Neural cell (in vitro differentiated cells): ENCODE results near the gene ARHGEF4. TPM values are rescaled to one million over a fixed set of nuclear protein-coding genes. Genes with fewer than 3 reads are reported as not detected.

Experiments
- H2AFZ ChIP-seq: fragments of 200-600, 300-800 bp; sonication (generic), shearing (Covaris generic); 2 replicates; pipeline ENCODE4 v1.6.0; 2014; ENCODE audit warnings: low read depth, mild to moderate bottlenecking, antibody characterized with exemption, low read length, moderate library complexity
- H3F3A ChIP-seq: fragments of 200-600 bp; shearing (Covaris generic); 2 replicates; pipeline ENCODE4 v1.6.1; 2016; ENCODE audit warnings: mild to moderate bottlenecking, moderate library complexity, mixed read lengths, antibody characterized with exemption, low read length; ENCODE audit not compliant: insufficient read depth, poor library complexity, severe bottlenecking
- H3K27ac ChIP-seq: fragments of 200-600, 300-800 bp; sonication (generic), shearing (Covaris generic); 2 replicates; pipeline ENCODE4 v1.5.1; 2014; ENCODE audit warnings: mild to moderate bottlenecking, low read length, moderate library complexity
- H3K27me3 ChIP-seq: fragments of 300-800, 200-600 bp; sonication (generic), shearing (Covaris generic); 2 replicates; pipeline ENCODE4 v1.6.0; 2014; ENCODE audit warnings: mild to moderate bottlenecking, low read depth, low read length, moderate library complexity; ENCODE audit not compliant: insufficient read depth
- H3K36me3 ChIP-seq: fragments of 300-800, 200-600 bp; sonication (generic), shearing (Covaris generic); 2 replicates; pipeline ENCODE4 v1.5.1; 2014; ENCODE audit warnings: mild to moderate bottlenecking, antibody characterized with exemption, low read length, moderate library complexity; ENCODE audit not compliant: insufficient read depth
- H3K4me2 ChIP-seq: fragments of 300-800, 200-600 bp; sonication (generic), shearing (Covaris generic); 2 replicates; pipeline ENCODE4 v1.6.0; 2014; ENCODE audit warnings: mild to moderate bottlenecking, low read length
- H3K4me3 ChIP-seq: fragments of 300-800, 200-600 bp; sonication (generic), shearing (Covaris generic); 2 replicates; pipeline ENCODE4 v1.5.1; 2014; ENCODE audit warnings: mild to moderate bottlenecking, low read length, moderate library complexity
- H3K79me2 ChIP-seq: fragments of 200-600 bp; shearing (Covaris generic); replicated peaks from 2 replicates; pipeline ENCODE4 v1.6.0; 2014; ENCODE audit warnings: mild to moderate bottlenecking, low read length, moderate library complexity; ENCODE audit not compliant: insufficient read depth
- H3K9ac ChIP-seq: fragments of 300-800, 200-600 bp; sonication (generic), shearing (Covaris generic); 2 replicates; pipeline ENCODE4 v1.6.1; 2016; ENCODE audit warnings: mild to moderate bottlenecking, low read length, mixed read lengths
- H3K9me2 ChIP-seq: fragments of 200-600 bp; shearing (Covaris generic); 2 replicates; pipeline ENCODE4 v1.6.1; 2016; ENCODE audit warnings: mild to moderate bottlenecking, low read length, mixed read lengths; ENCODE audit not compliant: insufficient read depth
- H3K9me3 ChIP-seq: fragments of 200-600, 300-800 bp; sonication (generic), shearing (Covaris generic); 2 replicates; pipeline ENCODE4 v1.6.1; 2016; ENCODE audit warnings: mild to moderate bottlenecking, mixed run types, low read length, moderate library complexity, mixed read lengths
- H4K20me1 ChIP-seq: fragments of 200-600 bp; shearing (Covaris generic); 2 replicates; pipeline ENCODE4 v1.6.1; 2016; ENCODE audit warnings: mild to moderate bottlenecking, mixed run types; ENCODE audit not compliant: insufficient read depth
- CTCF ChIP-seq: fragments of 450-650 bp; IDR thresholded peaks from 2 replicates; pipeline ENCODE4 v1.5.1; 2014; ENCODE audit warnings: antibody characterized with exemption, mild to moderate bottlenecking, moderate library complexity; ENCODE audit not compliant: poor library complexity, severe bottlenecking
- EP300 ChIP-seq: fragments of 450-650 bp; conservative IDR thresholded peaks from 2 replicates; pipeline ENCODE4 v1.6.1; 2014; ENCODE audit warnings: antibody characterized with exemption, mild to moderate bottlenecking, moderate library complexity; ENCODE audit not compliant: poor library complexity, severe bottlenecking
- EZH2 ChIP-seq: fragments of 200-600, 300-800 bp; shearing (Covaris generic), sonication (generic); IDR thresholded peaks from 2 replicates; pipeline ENCODE4 v1.6.1; 2014; ENCODE audit warnings: antibody characterized with exemption, low read length, borderline replicate concordance, mild to moderate bottlenecking; ENCODE audit not compliant: insufficient read depth, poor library complexity, severe bottlenecking
- MXI1 ChIP-seq: fragments of 450-650 bp; conservative IDR thresholded peaks from 2 replicates; pipeline ENCODE4 v1.6.1; 2014; ENCODE audit warnings: antibody characterized with exemption, mild to moderate bottlenecking; ENCODE audit not compliant: poor library complexity, severe bottlenecking
- RAD21 ChIP-seq: fragments of 450-650 bp; conservative IDR thresholded peaks from 2 replicates; pipeline ENCODE4 v1.6.1; 2014; ENCODE audit warnings: antibody characterized with exemption, mild to moderate bottlenecking, moderate library complexity
- REST ChIP-seq: IDR thresholded peaks from 2 replicates; pipeline ENCODE4 v1.6.1; 2012; ENCODE audit warnings: borderline replicate concordance
- SMC3 ChIP-seq: fragments of 450-650 bp; conservative IDR thresholded peaks from 2 replicates; pipeline ENCODE4 v1.6.1; 2014; ENCODE audit warnings: antibody characterized with exemption, mild to moderate bottlenecking, moderate library complexity; ENCODE audit not compliant: poor library complexity
- TAF1 ChIP-seq: IDR thresholded peaks from 2 replicates; pipeline ENCODE4 v1.6.1; 2012; ENCODE audit warnings: low read depth
- polyA plus RNA-seq: library from polyadenylated mRNA; depleted of rRNA; stranded (reverse); fragments of >200 nt; gene quantifications from 2 replicates; pipeline ENCODE4 v1.2.3, GENCODE V29; 2014

The ARHGEF4 gene
- polyA plus RNA-seq, 1 donor from 2014 or later, result 45.9 TPM

GRCh38 chr2:130882991-130883390 is 46.3 kb downstream of the ARHGEF4 start:
- H3K4me2 ChIP-seq, result no peak overlapping the region
- no peaks in the 10 kb centered on the region for H3K79me2 ChIP-seq
- no peaks in the 10 kb centered on the region for H3K36me3 ChIP-seq
- H3K27me3 ChIP-seq, result no peaks in the 10 kb centered on the region
- H3K4me3 ChIP-seq, result no peak overlapping the region
- no peaks in the 10 kb centered on the region for H3F3A ChIP-seq
- no peaks in the 10 kb centered on the region for H3K9me3 ChIP-seq
- TF ChIP-seq TAF1 (no peak), EZH2 (no peak), REST (no peak)
- H4K20me1 ChIP-seq, result no peaks in the 10 kb centered on the region
- H3K9me2 ChIP-seq, result no peaks in the 10 kb centered on the region
- no peak overlapping the region for H2AFZ ChIP-seq
- no peak overlapping the region for H3K27ac ChIP-seq
- H3K9ac ChIP-seq, result no peak overlapping the region

- H3K9ac ChIP-seq, result no peak overlapping the region
- no peak overlapping the region for H2AFZ ChIP-seq
- H3K27me3 ChIP-seq, result no peaks in the 10 kb centered on the region
- no peaks in the 10 kb centered on the region for H4K20me1 ChIP-seq
- H3K4me3 ChIP-seq, result no peak overlapping the region
- no peak overlapping the region for H3K4me2 ChIP-seq
- no peaks in the 10 kb centered on the region for H3F3A ChIP-seq
- H3K9me3 ChIP-seq, result no peaks in the 10 kb centered on the region
- H3K27ac ChIP-seq, result no peak overlapping the region
- H3K9me2 ChIP-seq, result no peaks in the 10 kb centered on the region
- H3K36me3 ChIP-seq, result no peaks in the 10 kb centered on the region
- no peaks in the 10 kb centered on the region for H3K79me2 ChIP-seq
- TF ChIP-seq EP300 (no peak), EZH2 (no peak), REST (no peak), MXI1 (no peak), RAD21 (no peak)
Observed at GRCh38 chr2:130883496-130883895, 46.8 kb downstream of the ARHGEF4 start.

- H3K9ac ChIP-seq, result no peak overlapping the region
- H3K27me3 ChIP-seq, result no peaks in the 10 kb centered on the region
- H3K4me2 ChIP-seq, result no peak overlapping the region
- H3F3A ChIP-seq, result no peaks in the 10 kb centered on the region
- H3K27ac ChIP-seq, result no peak overlapping the region
- H3K9me2 ChIP-seq, result no peaks in the 10 kb centered on the region
- no peaks in the 10 kb centered on the region for H3K9me3 ChIP-seq
- no peak overlapping the region for H2AFZ ChIP-seq
- H3K79me2 ChIP-seq, result no peaks in the 10 kb centered on the region
- H3K36me3 ChIP-seq, result no peaks in the 10 kb centered on the region
- H4K20me1 ChIP-seq, result no peaks in the 10 kb centered on the region
- no peak overlapping the region for H3K4me3 ChIP-seq
- TF ChIP-seq MXI1 (no peak), RAD21 (no peak), TAF1 (no peak), REST (no peak), CTCF (no peak), SMC3 (no peak)
Observed at GRCh38 chr2:130884013-130884412, 47.3 kb downstream of the ARHGEF4 start.
